Natural killer cell (primary cell): ENCODE measurements around the gene MAPKAPK3. TPM values are rescaled to one million over a fixed set of nuclear protein-coding genes. Genes with fewer than 3 reads are reported as not detected.

Source experiments
- ATAC-seq, 3 donors: fragments of 150-1000 bp in 2 of 3; fragments of 200-7000 bp in 1 of 3; cut with Tn5 transposase; 1 replicate in 1 of 3; 2 replicates in 2 of 3; pipeline ENCODE4 v1.10.0; 2021; ENCODE audit warnings: mild to moderate bottlenecking in 2 of 3, moderate library complexity in 2 of 3
- DNase-seq, 2 donors: peaks; one replicate each; pipeline versions ENCODE4 v3.0.0 to v3.0.0-alpha.2; 2013 to 2021; ENCODE audit warnings: mixed read lengths in 1 of 2
- H3K27ac ChIP-seq: one replicate; pipeline ENCODE4 v1.5.1; 2013; ENCODE audit warnings: mild to moderate bottlenecking, low read length
- H3K27me3 ChIP-seq: one replicate; pipeline ENCODE4 v1.6.1; 2013; ENCODE audit warnings: low read length; ENCODE audit not compliant: control insufficient read depth, insufficient read depth
- H3K36me3 ChIP-seq: one replicate; pipeline ENCODE4 v1.6.1; 2013; ENCODE audit warnings: low read length; ENCODE audit not compliant: control insufficient read depth, insufficient read depth
- H3K4me1 ChIP-seq: one replicate; pipeline ENCODE4 v1.6.1; 2013; ENCODE audit warnings: low read length; ENCODE audit not compliant: control insufficient read depth, insufficient read depth
- H3K4me3 ChIP-seq: one replicate; pipeline ENCODE4 v1.5.1; 2013; ENCODE audit warnings: low read length
- H3K9me3 ChIP-seq: one replicate; pipeline ENCODE4 v1.6.1; 2013; ENCODE audit warnings: low read length; ENCODE audit not compliant: control insufficient read depth, insufficient read depth
- H3K27ac Mint-ChIP-seq, 2 donors: one replicate each; pipeline ENCODE4 v1.8.0; 2022; ENCODE audit warnings: mild to moderate bottlenecking in 2 of 2, mixed read lengths in 2 of 2, moderate library complexity in 1 of 2
- H3K27me3 Mint-ChIP-seq, 2 donors: one replicate each; pipeline ENCODE4 v1.8.0; 2022; ENCODE audit warnings: low read depth in 2 of 2, mixed read lengths in 2 of 2
- H3K36me3 Mint-ChIP-seq: one replicate; pipeline ENCODE4 v1.8.0; 2022; ENCODE audit warnings: mixed read lengths
- H3K4me1 Mint-ChIP-seq, 2 donors: one replicate each; pipeline ENCODE4 v1.8.0; 2022; ENCODE audit warnings: mixed read lengths in 2 of 2
- H3K4me3 Mint-ChIP-seq: one replicate; pipeline ENCODE4 v1.8.0; 2022; ENCODE audit warnings: mild to moderate bottlenecking, moderate library complexity, mixed read lengths
- H3K9me3 Mint-ChIP-seq, 2 donors: one replicate each; pipeline ENCODE4 v1.8.0; 2022; ENCODE audit warnings: mixed read lengths in 2 of 2
- WGBS: methylation state at CpG from one replicate; pipeline ENCODE4 v1.1.7; 2013; ENCODE audit warnings: missing lambda C conversion rate; ENCODE audit not compliant: insufficient coverage; 5-methylcytosine and 5-hydroxymethylcytosine counted together
- intact Hi-C: fragments of 100-400 bp; cut with micrococcal nuclease; formaldehyde crosslinking; loops from one replicate; pipeline ENCODE4 v1.14.2; 2022
- total RNA-seq, 4 donors: library from RNA; stranded (reverse); fragments of 120-200 nt in 1 of 4; gene quantifications; one replicate each; pipeline versions ENCODE4 v1.2.3 to v1.2.4, GENCODE V29; 2013 to 2022
- TF ChIP-seq, protein P1 (sequence below): fragments of 200-600 bp; IDR thresholded peaks from one replicate; pipeline ENCODE4 v1.8.0; 2022; ENCODE audit warnings: antibody characterized with exemption

MAPKAPK3 gene
- total RNA-seq, 3 donors from 2014 or later (not counting 1 experiment from before 2014, with no cell fraction given), result 48.0 to 57.7 (median 49.3) TPM

DNA sequence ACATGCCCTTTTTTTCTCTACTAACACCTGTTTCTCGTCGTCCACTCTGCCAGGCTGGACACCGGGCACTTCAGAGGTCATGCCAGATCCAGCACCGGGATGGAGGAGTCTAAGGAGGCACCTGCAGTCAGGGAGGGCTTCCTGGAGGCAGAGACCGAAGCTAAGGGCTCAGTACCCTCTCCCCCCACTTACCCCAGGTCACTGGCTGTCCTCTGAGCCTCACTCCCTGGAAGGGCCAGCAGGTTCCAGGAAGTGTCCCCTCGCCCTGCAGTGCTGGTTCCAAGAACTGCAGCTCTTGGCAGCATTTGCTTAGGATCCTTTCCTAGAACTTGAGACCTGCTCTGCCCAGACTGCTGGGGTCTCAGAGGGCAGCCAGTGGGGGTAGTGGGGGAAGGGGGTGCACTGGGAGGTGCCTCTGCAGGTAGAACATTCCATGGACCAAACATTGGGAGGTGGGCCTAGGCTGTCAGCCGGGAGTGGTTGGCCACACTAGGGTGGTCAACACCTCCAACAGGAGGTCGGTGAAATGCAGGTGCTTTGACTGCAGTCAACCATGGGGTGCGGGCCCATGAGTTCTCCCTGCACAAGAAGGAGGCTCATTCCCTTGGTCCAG is 16.7 kb upstream of the MAPKAPK3 start:
- H3K4me3 ChIP-seq, result no peak overlapping the region
- peak overlapping the region in 1 of 2 donors; percentile 95 for H3K27ac Mint-ChIP-seq

DNA sequence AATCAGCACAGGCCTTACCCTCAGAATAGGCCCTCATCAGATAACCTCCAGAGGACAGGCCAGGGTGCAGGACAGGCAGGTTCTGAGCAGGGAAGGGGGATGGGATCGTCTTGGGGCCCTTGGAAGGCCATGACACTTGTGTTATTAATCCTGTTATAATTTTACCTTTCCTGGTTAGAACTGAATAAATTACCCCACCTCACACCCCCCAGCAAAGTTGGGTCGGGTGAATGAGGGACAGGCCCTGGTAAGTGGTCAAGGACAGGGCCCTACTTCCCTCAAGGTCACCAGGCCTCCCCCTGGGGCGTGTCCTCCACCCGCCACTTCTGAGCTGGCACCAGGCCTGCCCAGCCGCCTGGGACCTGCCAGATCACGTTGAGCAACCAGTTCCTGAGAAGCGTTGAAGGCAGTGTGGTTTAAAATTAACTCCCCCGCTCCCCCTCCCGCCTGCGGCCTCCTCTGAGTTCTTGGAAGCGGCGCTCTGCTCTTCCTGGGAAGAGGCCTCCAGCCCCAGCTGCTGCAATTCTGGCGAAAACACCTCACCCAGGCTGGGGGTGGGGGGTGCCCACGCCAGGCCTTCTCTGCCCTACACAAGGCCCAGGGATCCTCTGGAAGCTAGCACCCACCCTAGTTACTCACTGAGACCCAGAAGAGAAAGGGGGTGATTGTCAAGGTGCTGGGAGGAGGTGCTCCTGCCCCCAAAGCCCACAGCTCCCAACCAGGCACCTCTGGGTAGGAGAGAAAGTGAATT is 15.9 kb upstream of the MAPKAPK3 start:
- ATAC-seq (peak; percentile 87 to 91 (median 89)), DNase-seq (peak; percentile 65 to 80)
- H3K4me1 Mint-ChIP-seq, result peaks cover 59 to 71% of the 10 kb centered on the region in 2 donors
- H3K4me3 Mint-ChIP-seq, result peak overlapping the region; percentile 73
- Histone ChIP-seq H3K27ac (peak overlapping the region; percentile 81), H3K4me3 (no peak overlapping the region), H3K4me1 (peaks cover 71% of the 10 kb centered on the region), H3K27me3 (no peaks in the 10 kb centered on the region), H3K9me3 (no peaks in the 10 kb centered on the region), H3K36me3 (peaks cover 23% of the 10 kb centered on the region)
- TF ChIP-seq, protein P1, sequence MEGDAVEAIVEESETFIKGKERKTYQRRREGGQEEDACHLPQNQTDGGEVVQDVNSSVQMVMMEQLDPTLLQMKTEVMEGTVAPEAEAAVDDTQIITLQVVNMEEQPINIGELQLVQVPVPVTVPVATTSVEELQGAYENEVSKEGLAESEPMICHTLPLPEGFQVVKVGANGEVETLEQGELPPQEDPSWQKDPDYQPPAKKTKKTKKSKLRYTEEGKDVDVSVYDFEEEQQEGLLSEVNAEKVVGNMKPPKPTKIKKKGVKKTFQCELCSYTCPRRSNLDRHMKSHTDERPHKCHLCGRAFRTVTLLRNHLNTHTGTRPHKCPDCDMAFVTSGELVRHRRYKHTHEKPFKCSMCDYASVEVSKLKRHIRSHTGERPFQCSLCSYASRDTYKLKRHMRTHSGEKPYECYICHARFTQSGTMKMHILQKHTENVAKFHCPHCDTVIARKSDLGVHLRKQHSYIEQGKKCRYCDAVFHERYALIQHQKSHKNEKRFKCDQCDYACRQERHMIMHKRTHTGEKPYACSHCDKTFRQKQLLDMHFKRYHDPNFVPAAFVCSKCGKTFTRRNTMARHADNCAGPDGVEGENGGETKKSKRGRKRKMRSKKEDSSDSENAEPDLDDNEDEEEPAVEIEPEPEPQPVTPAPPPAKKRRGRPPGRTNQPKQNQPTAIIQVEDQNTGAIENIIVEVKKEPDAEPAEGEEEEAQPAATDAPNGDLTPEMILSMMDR, result no peak
- no peaks in the 10 kb centered on the region for H3K9me3 Mint-ChIP-seq
- H3K27me3 Mint-ChIP-seq, result no peaks in the 10 kb centered on the region
- 6% methylated on average over 13 of the region's 14 CpGs for WGBS
- peaks cover 16% of the 10 kb centered on the region for H3K36me3 Mint-ChIP-seq
- H3K27ac Mint-ChIP-seq, result peak overlapping the region; percentile 93 to 95
- intact Hi-C loops, result loop anchor here (1.0 kb wide), 1 partner anchor 10 kb away; the partner anchor contains the start of gene CISH

More for the DNA sequence above, 16.7 kb upstream of the MAPKAPK3 start:
- TF ChIP-seq, protein P1, result no peak
- Histone ChIP-seq H3K36me3 (peaks cover 16% of the 10 kb centered on the region), H3K27ac (peak overlapping the region; percentile 81), H3K27me3 (no peaks in the 10 kb centered on the region), H3K9me3 (no peaks in the 10 kb centered on the region), H3K4me1 (peaks cover 63% of the 10 kb centered on the region)
- H3K36me3 Mint-ChIP-seq, result peaks cover 9% of the 10 kb centered on the region
- WGBS, result 65% methylated on average over 9 of the region's 9 CpGs
- no peaks in the 10 kb centered on the region for H3K9me3 Mint-ChIP-seq
- H3K4me1 Mint-ChIP-seq, result peaks cover 51 to 63% of the 10 kb centered on the region in 2 donors
- DNase-seq (no peak), ATAC-seq (no peak)
- intact Hi-C loops, result no loop called here
- no peaks in the 10 kb centered on the region for H3K27me3 Mint-ChIP-seq
- no peak overlapping the region for H3K4me3 Mint-ChIP-seq

DNA sequence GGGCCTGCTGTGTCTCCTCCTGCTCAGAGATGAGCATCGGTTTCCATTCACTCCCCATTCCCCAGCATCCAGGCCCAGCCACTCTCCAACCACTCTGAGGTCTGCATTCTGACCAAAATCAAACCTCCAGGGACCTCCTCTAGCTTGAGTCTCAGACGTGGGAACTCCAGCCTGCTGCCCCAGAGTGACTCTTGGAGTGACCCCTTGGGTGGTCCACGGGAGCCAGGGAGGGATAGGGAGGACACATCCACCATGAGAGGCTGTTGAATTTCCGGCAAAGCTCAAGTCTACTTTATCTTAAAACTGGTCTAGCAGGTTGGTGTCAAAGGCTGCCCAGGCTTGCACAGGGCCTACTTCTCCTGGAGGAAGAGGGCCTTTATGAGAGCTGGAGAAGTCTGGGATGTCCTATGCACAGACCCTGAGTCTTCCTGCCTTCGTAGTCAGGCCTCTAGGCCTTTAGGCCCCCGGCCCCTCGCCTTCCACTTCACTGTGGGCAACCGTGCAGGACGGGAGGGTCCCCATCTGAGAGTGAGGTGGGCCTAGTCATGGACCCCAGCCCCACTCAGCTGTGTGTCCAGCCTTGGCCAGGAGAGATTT is 14.3 kb upstream of the MAPKAPK3 start:
- TF ChIP-seq, protein P1, result no peak
- Mint-ChIP-seq H3K36me3 (peaks cover 18% of the 10 kb centered on the region), H3K27me3 (no peaks in the 10 kb centered on the region), H3K9me3 (no peaks in the 10 kb centered on the region), H3K4me1 (peaks cover 74 to 88% of the 10 kb centered on the region in 2 donors), H3K4me3 (peak overlapping the region; percentile 73), H3K27ac (peak overlapping the region; percentile 93 to 95)
- ATAC-seq, result no peak
- peaks cover 40% of the 10 kb centered on the region for H3K36me3 ChIP-seq
- peaks cover 87% of the 10 kb centered on the region for H3K4me1 ChIP-seq
- intact Hi-C loops, result no loop called here
- H3K9me3 ChIP-seq, result no peaks in the 10 kb centered on the region
- no peak for DNase-seq
- H3K4me3 ChIP-seq, result no peak overlapping the region
- WGBS, result 80% methylated on average over 9 of the region's 9 CpGs
- no peaks in the 10 kb centered on the region for H3K27me3 ChIP-seq
- peak overlapping the region; percentile 81 for H3K27ac ChIP-seq
